GM21423 (cell line): ENCODE results near the gene FKBP6.
"Not testable (repeated sequence)": the region's sequence is repeated elsewhere in the genome, so short reads cannot be mapped to it uniquely, and the experiment has no call there.

Experiments
- ATAC-seq: cut with Tn5 transposase; IDR thresholded peaks from one replicate; pipeline ENCODE4 v1.9.1; 2021; ENCODE audit warnings: mild to moderate bottlenecking, moderate library complexity; ENCODE audit not compliant: unreplicated experiment

FKBP6 gene

GRCh38 chr7:73354196-73354595 lies 26.2 kb downstream of the FKBP6 start:
- no peak for ATAC-seq

GRCh38 chr7:73354821-73355220 lies 26.9 kb downstream of the FKBP6 start:
- no peak for ATAC-seq

- ATAC-seq, result no peak
These were observed 28.2 kb downstream of the FKBP6 start for GRCh38 chr7:73356159-73356558.

- no peak for ATAC-seq
These were observed 30.8 kb downstream of the FKBP6 start for GRCh38 chr7:73358590-73359275.

- ATAC-seq, result no peak
These were observed 31.3 kb downstream of the FKBP6 start for GRCh38 chr7:73359306-73359705.

GRCh38 chr7:73359746-73360375 lies 31.9 kb downstream of the FKBP6 start:
- no peak for ATAC-seq

GRCh38 chr7:73360590-73360989 lies 32.6 kb downstream of the FKBP6 start:
- ATAC-seq, result not testable (repeated sequence)

- no peak for ATAC-seq
These were observed 35.5 kb downstream of the FKBP6 start for GRCh38 chr7:73363225-73364005.

GRCh38 chr7:73364006-73364728 lies 36.2 kb downstream of the FKBP6 start:
- no peak for ATAC-seq

GRCh38 chr7:73366127-73366526 lies 38.2 kb downstream of the FKBP6 start:
- no peak for ATAC-seq

- ATAC-seq, result no peak
These were observed 39.0 kb downstream of the FKBP6 start for GRCh38 chr7:73366990-73367389.

GRCh38 chr7:73369009-73369408 lies 41.0 kb downstream of the FKBP6 start:
- ATAC-seq, result no peak

GRCh38 chr7:73369622-73370021 lies 41.7 kb downstream of the FKBP6 start:
- no peak for ATAC-seq

- ATAC-seq, result no peak
These were observed 45.8 kb downstream of the FKBP6 start for GRCh38 chr7:73373741-73374140.

- ATAC-seq, result not testable (repeated sequence)
These were observed 48.3 kb downstream of the FKBP6 start for GRCh38 chr7:73376262-73376661.

GRCh38 chr7:73376671-73377412 lies 48.9 kb downstream of the FKBP6 start:
- no peak for ATAC-seq

GRCh38 chr7:73377413-73378200 lies 49.6 kb downstream of the FKBP6 start:
- ATAC-seq, result not testable (repeated sequence)

- ATAC-seq, result no peak
These were observed 55.1 kb downstream of the FKBP6 start for GRCh38 chr7:73382934-73383503.

GRCh38 chr7:73387221-73387828 lies 59.4 kb downstream of the FKBP6 start:
- ATAC-seq, result no peak
